Forelimb muscle (tissue), 1 donor: ENCODE results near the gene ATXN1L. TPM values are rescaled to one million over a fixed set of nuclear protein-coding genes. Genes with fewer than 3 reads are reported as not detected.
"Not testable (repeated sequence)": the region's sequence is repeated elsewhere in the genome, so short reads cannot be mapped to it uniquely, and the experiment has no call there.

Source experiments
- DNase-seq: peaks from one replicate; pipeline ENCODE4 v3.0.0-alpha.2; 2013; ENCODE audit warnings: low read depth
- polyA plus RNA-seq: library from polyadenylated mRNA; unstranded; fragments of 120-200 nt; gene quantifications from one replicate; pipeline ENCODE4 v1.2.1, GENCODE V29; 2013; ENCODE audit not compliant: insufficient read length

The ATXN1L gene
- polyA plus RNA-seq, result 15.8 TPM

- DNase-seq, result peak; percentile 51
These were observed at the start of gene ATXN1L for GRCh38 chr16:71845639-71846430. Gene ATXN1L (plus strand): TSS chr16:71845976. CDS start chr16:71849741, 3,765 bp downstream.

DNA sequence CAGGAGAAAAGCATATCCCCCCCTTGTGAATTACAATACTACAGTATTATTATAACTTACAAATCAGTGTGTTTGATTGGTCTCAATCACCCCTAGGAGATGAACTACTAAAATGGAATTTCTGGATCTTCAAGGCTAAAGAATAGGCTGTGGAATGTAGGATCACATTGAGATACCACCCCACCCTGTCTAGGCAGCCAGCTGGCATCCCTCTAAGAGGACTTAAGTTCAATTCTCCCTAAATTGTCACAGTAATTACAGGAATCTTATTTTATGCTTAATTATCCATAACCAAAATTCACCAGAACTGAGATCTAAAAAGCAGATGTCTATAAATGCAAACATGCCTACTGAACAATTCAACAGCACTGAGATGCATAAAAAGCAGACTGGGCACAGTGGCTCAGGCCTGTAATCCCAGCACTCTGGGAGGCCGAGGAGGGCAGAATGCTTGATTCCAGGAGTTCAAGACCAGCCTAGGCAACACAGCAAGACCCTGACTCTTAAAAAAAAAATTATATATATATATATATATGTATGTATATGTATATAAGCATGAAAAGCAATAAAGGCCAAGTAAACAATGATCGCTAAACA lies 49.2 kb upstream of the ATXN1L start:
- DNase-seq, result no peak

DNA sequence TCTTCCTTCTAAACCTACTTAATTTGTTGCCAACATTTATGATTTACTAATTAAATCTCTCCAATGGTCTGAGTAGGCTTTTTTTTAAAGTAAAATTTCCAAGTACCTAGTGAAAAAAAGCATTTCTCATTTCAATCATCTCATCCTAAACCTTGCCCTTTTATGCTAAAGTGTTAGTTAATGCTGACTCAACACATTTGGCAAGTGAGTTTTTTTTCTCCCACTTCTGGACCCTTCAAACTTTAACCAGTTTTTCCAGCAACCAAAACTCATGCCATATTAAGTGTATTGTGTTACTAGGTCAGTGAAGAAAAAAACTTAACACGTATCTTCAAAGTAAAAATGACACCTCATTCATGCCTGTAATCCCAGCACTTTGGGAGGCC lies 42.5 kb upstream of the ATXN1L start:
- DNase-seq, result no peak

- no peak for DNase-seq
These were observed 37.7 kb upstream of the ATXN1L start for GRCh38 chr16:71807905-71808592.

DNA sequence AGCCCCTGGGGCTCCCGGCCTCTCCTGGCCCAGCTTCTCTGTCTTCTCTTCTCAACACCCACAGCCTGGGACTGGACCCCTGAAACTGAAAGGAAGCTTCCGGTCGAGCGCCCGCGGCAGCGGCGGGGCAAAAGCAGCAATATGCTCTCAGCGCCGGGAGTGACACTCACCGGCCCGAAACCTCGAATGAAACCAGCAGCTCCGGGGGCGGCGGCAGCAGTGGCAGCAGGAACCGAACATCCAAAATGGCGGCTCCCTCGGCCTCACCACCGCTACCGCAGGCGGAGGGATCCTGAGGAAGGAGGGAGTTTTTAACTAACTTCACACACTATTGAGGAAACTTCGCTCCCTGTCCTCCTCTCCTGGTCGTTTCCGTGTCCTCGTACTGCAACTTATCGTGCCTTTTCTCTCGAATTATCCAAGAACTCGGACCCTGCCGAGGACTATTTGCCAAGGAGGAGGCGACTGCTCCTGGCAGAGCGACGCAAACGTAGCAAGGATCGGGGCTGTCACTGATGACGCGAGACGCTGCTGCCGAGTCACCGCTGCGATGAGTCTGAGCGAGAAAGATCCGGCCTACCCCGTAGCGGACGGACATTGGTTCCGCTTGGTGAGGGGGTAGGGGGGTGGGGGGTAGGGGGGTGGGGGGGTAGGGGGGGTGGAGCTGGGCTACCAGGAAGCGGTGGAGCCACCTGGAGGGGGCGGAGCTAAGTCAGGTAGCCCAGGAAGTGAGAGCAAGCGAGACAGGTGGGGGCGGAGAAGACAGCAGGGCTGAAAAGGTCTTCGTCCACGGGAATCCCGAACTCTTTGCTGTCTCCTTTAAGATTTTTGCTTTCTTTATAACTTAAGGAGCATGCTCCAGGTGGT lies 37.0 kb upstream of the ATXN1L start, which contains the start of gene AP1G1:
Gene AP1G1, minus strand, starts transcription at position 242 of the 867 bp plus-strand sequence. CDS start 19,355 bp downstream, outside the sequence.
- DNase-seq, result peak; percentile 95

DNA sequence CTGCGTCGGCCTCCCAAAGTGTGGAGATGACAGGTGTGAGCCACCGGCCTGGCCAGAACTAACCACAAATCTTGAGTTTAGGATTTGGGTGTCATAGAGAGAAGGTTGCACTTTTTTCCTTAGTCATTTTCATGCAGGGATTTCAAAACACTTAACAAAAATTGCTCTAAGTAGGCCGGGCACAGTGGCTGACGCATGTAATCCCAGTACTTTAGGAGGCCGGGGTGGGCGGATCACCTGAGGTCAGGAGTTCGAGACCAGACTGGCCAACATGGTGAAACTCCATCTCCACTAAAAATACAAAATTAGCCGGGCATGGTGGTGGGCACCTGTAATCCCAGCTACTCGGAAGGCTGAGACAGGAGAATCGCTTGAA lies 35.6 kb upstream of the ATXN1L start:
- not testable (repeated sequence) for DNase-seq

- DNase-seq, result no peak
These were observed 34.4 kb upstream of the ATXN1L start for GRCh38 chr16:71811261-71811803.

DNA sequence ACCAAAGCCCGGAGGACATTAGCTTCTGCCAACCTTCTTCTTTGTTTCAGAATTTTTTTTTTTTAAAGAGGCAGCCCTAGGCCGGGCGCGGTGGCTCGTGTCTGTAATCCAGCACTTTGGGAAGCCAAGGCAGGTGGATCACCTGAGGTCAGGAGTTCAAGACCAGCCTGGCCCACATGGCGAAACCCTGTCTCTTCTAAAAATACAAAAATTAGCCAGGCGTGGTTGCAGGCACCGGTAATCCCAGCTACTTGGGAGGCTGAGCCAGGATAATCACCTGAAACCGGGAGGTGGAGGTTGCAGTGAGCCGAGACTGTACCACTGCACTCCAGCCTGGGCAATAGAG lies 28.6 kb upstream of the ATXN1L start:
- not testable (repeated sequence) for DNase-seq

GRCh38 chr16:71826533-71827017 lies 19.2 kb upstream of the ATXN1L start:
- no peak for DNase-seq

- DNase-seq, result no peak
These were observed 15.4 kb upstream of the ATXN1L start for GRCh38 chr16:71830359-71830758.

GRCh38 chr16:71831698-71832097 lies 14.1 kb upstream of the ATXN1L start:
- DNase-seq, result not testable (repeated sequence)

DNA sequence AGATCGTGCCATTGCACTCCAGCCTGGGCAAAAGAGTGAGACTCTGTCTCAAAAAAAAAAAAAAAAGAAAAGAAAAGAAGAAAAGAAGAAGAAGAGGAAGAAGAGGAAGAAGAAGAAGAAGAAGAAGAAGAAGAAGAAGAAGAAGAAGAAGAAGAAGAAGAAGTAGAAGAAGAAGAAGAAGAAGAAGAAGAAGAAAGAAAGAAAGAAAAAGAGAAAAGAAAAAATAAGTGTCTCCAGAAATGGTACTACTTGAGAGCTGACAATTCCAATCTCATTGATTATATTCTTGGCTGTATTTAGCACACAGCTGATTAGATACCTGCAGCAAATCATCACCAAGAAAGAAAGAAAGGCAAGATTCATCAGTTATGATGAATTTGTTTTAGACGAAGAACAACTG lies 13.7 kb upstream of the ATXN1L start:
- DNase-seq, result not testable (repeated sequence)

- DNase-seq, result no peak
These were observed 11.5 kb upstream of the ATXN1L start for GRCh38 chr16:71834291-71834690.

DNA sequence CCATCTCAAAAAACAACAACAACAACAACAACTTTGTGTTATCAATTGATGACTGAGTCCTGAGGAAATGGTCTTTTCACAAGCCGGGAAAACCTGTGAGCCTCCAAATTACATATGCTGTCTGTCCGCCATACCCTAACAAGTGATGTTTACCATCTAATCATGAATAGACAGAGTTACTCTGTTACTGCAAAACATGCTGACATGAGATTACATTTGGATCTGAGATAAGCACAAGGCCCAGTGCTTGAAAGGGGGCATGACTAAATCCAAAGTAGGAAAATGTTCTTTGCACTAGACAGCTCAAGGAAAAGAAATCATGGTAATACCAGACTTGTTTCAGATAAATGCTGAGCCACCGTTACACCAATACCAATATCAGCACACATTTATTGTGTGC lies 8.6 kb upstream of the ATXN1L start:
- no peak for DNase-seq

- no peak for DNase-seq
These were observed 5.7 kb upstream of the ATXN1L start for GRCh38 chr16:71840052-71840451.

GRCh38 chr16:71843572-71843971 lies 2.2 kb upstream of the ATXN1L start:
- no peak for DNase-seq

DNA sequence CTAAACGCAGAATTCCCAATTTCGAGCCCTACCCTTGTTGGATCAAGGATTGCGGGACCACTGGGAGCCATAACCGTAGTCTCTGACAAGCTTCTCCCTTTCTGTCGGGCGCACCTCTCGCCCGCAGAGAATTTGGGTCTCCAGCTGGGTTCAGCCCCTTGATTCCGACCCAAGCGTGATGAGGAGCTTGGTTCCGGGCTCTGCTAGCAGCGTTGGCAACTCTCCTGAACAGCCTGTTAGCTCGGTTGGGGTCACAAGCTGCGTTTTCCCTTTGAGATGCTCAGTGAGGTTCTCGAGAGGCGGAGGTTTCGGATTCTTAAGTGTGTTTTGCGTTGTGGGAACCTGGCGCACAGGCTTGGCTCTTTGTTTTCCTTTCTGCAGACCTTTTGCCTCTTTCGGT lies 655 bp downstream of the ATXN1L start:
- DNase-seq, result no peak

GRCh38 chr16:71847096-71847495 lies 1.3 kb downstream of the ATXN1L start:
- DNase-seq, result no peak

DNA sequence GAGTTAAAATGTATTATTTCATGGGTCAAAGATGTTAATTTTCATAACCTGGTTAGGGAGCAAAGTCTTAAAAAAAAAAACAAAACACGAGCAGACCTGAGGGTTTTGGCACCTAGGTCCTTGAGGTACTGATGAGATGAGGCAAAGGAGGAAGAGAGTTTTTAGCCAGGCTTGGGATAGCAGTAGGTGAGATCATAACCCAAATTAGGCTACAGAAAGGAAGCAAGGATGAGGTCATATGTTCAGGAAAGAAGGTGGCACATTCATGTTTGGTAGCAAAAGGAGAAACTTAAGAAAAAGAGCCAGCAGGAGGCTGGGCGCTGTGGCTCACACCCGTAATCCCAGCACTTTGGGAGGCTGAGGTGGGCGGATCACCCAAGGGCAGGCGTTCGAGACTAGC lies 2.8 kb downstream of the ATXN1L start:
- no peak for DNase-seq

- no peak for DNase-seq
These were observed 6.0 kb downstream of the ATXN1L start for GRCh38 chr16:71851746-71852145.

DNA sequence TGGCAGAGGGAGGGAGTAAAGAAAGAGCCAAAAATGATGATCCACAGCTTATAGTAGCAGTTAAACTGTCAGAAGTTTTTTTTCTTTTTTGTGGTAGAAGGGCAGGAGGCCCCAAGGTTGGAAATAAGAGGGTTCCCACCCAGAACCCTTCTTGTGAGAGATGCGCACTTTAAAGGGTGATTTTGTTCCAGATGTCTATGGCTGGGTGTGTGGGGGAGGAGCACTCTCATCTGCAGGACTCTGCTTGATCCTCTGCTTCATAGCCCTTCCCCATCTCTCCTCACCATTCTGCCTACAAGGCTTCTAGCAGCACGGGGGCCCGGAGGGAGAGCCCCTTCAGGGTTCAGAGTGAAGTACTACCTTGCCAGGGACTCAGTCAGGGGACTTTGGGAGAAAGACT lies 6.4 kb downstream of the ATXN1L start:
- no peak for DNase-seq
